Astrocyte (in vitro differentiated cells and primary cell): ENCODE results near the gene TSTD2. TPM values are rescaled to one million over a fixed set of nuclear protein-coding genes. Genes with fewer than 3 reads are reported as not detected.

Experiments
- DNase-seq: peaks from one replicate; pipeline ENCODE4 v3.0.0-alpha.2; 2010; ENCODE audit warnings: low read depth
- FAIRE-seq: peaks from 2 replicates; lab custom pipeline; 2011; peaks lifted over from hg19 to GRCh38; lab: Jason Lieb, UNC
- H2AFZ ChIP-seq: 2 replicates; pipeline ENCODE4 v1.6.0; 2012; ENCODE audit warnings: low read depth, low read length, inconsistent platforms
- H3K27ac ChIP-seq: 2 replicates; pipeline ENCODE4 v1.5.1; 2011; ENCODE audit warnings: low read depth, low read length, inconsistent platforms
- H3K27me3 ChIP-seq: 2 replicates; pipeline ENCODE4 v1.6.0; 2011; ENCODE audit warnings: low read length, inconsistent platforms; ENCODE audit not compliant: insufficient read depth
- H3K36me3 ChIP-seq: 2 replicates; pipeline ENCODE4 v1.5.1; 2011; ENCODE audit warnings: low read length, inconsistent platforms; ENCODE audit not compliant: insufficient read depth
- H3K4me1 ChIP-seq: 2 replicates; pipeline ENCODE4 v1.5.1; 2011; ENCODE audit warnings: low read length, inconsistent platforms; ENCODE audit not compliant: insufficient read depth
- H3K4me2 ChIP-seq: 2 replicates; pipeline ENCODE4 v1.6.0; 2012; ENCODE audit warnings: low read length, inconsistent platforms
- H3K4me3 ChIP-seq: 2 replicates; pipeline ENCODE4 v1.5.1; 2011; ENCODE audit warnings: low read depth, mild to moderate bottlenecking, low read length, inconsistent platforms; ENCODE audit not compliant: insufficient read depth
- H3K79me2 ChIP-seq: 2 replicates; pipeline ENCODE4 v1.6.0; 2012; ENCODE audit warnings: mild to moderate bottlenecking, low read length, inconsistent platforms; ENCODE audit not compliant: insufficient read depth
- H3K9ac ChIP-seq: 2 replicates; pipeline ENCODE4 v1.6.0; 2012; ENCODE audit warnings: mild to moderate bottlenecking, low read length, inconsistent platforms
- H3K9me3 ChIP-seq: 2 replicates; pipeline ENCODE4 v1.5.1; 2012; ENCODE audit warnings: low read depth, mild to moderate bottlenecking, low read length, inconsistent platforms; ENCODE audit not compliant: insufficient read depth
- H4K20me1 ChIP-seq: 2 replicates; pipeline ENCODE4 v1.6.0; 2012; ENCODE audit warnings: low read length, inconsistent platforms; ENCODE audit not compliant: insufficient read depth
- H3K27ac Mint-ChIP-seq: one replicate; pipeline ENCODE4 v1.8.0; 2021; ENCODE audit warnings: mild to moderate bottlenecking, mixed read lengths; ENCODE audit not compliant: unreplicated experiment
- H3K27me3 Mint-ChIP-seq: one replicate; pipeline ENCODE4 v1.8.0; 2021; ENCODE audit warnings: low read depth, mixed read lengths; ENCODE audit not compliant: unreplicated experiment
- H3K36me3 Mint-ChIP-seq: one replicate; pipeline ENCODE4 v1.8.0; 2021; ENCODE audit warnings: low read depth, mixed read lengths; ENCODE audit not compliant: unreplicated experiment
- H3K4me1 Mint-ChIP-seq: one replicate; pipeline ENCODE4 v1.8.0; 2021; ENCODE audit warnings: low read depth, mixed read lengths; ENCODE audit not compliant: unreplicated experiment
- H3K4me3 Mint-ChIP-seq: one replicate; pipeline ENCODE4 v1.8.0; 2021; ENCODE audit warnings: mild to moderate bottlenecking, moderate library complexity, mixed read lengths; ENCODE audit not compliant: unreplicated experiment
- H3K9me3 Mint-ChIP-seq: one replicate; pipeline ENCODE4 v1.8.0; 2021; ENCODE audit warnings: mild to moderate bottlenecking, mixed read lengths; ENCODE audit not compliant: unreplicated experiment
- EZH2 ChIP-seq: IDR thresholded peaks from 2 replicates; pipeline ENCODE4 v1.6.1; 2012; ENCODE audit warnings: mild to moderate bottlenecking, low read length, inconsistent platforms; ENCODE audit not compliant: insufficient read depth
- total RNA-seq: library from RNA; stranded (reverse); gene quantifications from 2 replicates; pipeline ENCODE4 v1.2.1, GENCODE V29; 2021
- TF ChIP-seq, protein P1 (sequence below): IDR thresholded peaks from 2 replicates; pipeline ENCODE4 v1.5.1; 2011; ENCODE audit warnings: low read depth, mild to moderate bottlenecking, inconsistent platforms, low read length, moderate library complexity; ENCODE audit not compliant: insufficient read depth

Gene TSTD2
- total RNA-seq, 1 donor from 2014 or later: 19.4 TPM

DNA sequence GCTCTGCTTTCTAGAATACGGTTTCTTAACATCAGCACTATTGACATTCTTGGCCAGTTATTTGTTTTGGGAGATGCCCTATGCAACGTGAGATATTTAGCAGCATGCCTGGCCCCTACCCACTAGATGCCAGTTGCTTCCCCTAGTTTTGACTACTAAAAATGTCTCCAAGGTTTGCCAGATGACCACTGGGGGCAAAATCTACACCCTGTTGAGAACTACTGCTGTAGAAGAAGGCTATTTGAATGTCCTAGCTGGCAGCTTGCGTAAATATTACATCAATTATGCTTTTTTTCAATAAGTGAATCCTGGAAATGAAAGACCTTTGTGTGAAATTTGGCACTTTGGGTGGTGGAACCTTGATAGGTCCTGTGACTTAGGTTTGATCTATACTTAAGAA is 5.5 kb upstream of the TSTD2 start:
- no peak overlapping the region for H3K4me2 ChIP-seq
- H3K27me3 ChIP-seq: no peaks in the 10 kb centered on the region
- H4K20me1 ChIP-seq: peaks cover 58% of the 10 kb centered on the region
- Mint-ChIP-seq H3K27ac (no peak overlapping the region), H3K9me3 (no peaks in the 10 kb centered on the region), H3K4me1 (peaks cover 26% of the 10 kb centered on the region), H3K36me3 (no peaks in the 10 kb centered on the region), H3K27me3 (no peaks in the 10 kb centered on the region), H3K4me3 (peak overlapping the region; percentile 1)
- no peak for DNase-seq
- H3K9ac ChIP-seq: no peak overlapping the region
- H3K4me3 ChIP-seq: no peak overlapping the region
- H2AFZ ChIP-seq: no peak overlapping the region
- H3K36me3 ChIP-seq: peaks cover 11% of the 10 kb centered on the region
- H3K27ac ChIP-seq: no peak overlapping the region
- no peaks in the 10 kb centered on the region for H3K9me3 ChIP-seq
- no peak for TF ChIP-seq EZH2
- TF ChIP-seq, protein P1, sequence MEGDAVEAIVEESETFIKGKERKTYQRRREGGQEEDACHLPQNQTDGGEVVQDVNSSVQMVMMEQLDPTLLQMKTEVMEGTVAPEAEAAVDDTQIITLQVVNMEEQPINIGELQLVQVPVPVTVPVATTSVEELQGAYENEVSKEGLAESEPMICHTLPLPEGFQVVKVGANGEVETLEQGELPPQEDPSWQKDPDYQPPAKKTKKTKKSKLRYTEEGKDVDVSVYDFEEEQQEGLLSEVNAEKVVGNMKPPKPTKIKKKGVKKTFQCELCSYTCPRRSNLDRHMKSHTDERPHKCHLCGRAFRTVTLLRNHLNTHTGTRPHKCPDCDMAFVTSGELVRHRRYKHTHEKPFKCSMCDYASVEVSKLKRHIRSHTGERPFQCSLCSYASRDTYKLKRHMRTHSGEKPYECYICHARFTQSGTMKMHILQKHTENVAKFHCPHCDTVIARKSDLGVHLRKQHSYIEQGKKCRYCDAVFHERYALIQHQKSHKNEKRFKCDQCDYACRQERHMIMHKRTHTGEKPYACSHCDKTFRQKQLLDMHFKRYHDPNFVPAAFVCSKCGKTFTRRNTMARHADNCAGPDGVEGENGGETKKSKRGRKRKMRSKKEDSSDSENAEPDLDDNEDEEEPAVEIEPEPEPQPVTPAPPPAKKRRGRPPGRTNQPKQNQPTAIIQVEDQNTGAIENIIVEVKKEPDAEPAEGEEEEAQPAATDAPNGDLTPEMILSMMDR: peak; percentile 25
- FAIRE-seq: no peak
- H3K4me1 ChIP-seq: peaks cover 8% of the 10 kb centered on the region
- H3K79me2 ChIP-seq: peaks cover 83% of the 10 kb centered on the region

GRCh38 chr9:97636903-97637302 is 3.7 kb upstream of the TSTD2 start:
- H3K4me2 ChIP-seq: peak overlapping the region; percentile 18
- Mint-ChIP-seq H3K36me3 (peaks cover 2% of the 10 kb centered on the region), H3K27ac (no peak overlapping the region), H3K4me3 (peak overlapping the region; percentile 55), H3K27me3 (no peaks in the 10 kb centered on the region), H3K9me3 (no peaks in the 10 kb centered on the region), H3K4me1 (peaks cover 26% of the 10 kb centered on the region)
- peaks cover 82% of the 10 kb centered on the region for H3K79me2 ChIP-seq
- H4K20me1 ChIP-seq: peaks cover 58% of the 10 kb centered on the region
- H2AFZ ChIP-seq: no peak overlapping the region
- no peak overlapping the region for H3K27ac ChIP-seq
- no peaks in the 10 kb centered on the region for H3K9me3 ChIP-seq
- DNase-seq (no peak), FAIRE-seq (no peak)
- no peak overlapping the region for H3K9ac ChIP-seq
- peaks cover 3% of the 10 kb centered on the region for H3K36me3 ChIP-seq
- no peak for TF ChIP-seq EZH2
- TF ChIP-seq, protein P1: no peak
- no peaks in the 10 kb centered on the region for H3K27me3 ChIP-seq
- no peak overlapping the region for H3K4me3 ChIP-seq
- peaks cover 12% of the 10 kb centered on the region for H3K4me1 ChIP-seq

- Histone ChIP-seq H3K9ac (peak overlapping the region; percentile 95), H4K20me1 (peaks cover 53% of the 10 kb centered on the region), H3K36me3 (no peaks in the 10 kb centered on the region), H3K4me3 (peak overlapping the region; percentile 95), H3K4me1 (peaks cover 15% of the 10 kb centered on the region), H3K27ac (no peak overlapping the region), H3K9me3 (no peaks in the 10 kb centered on the region), H2AFZ (no peak overlapping the region), H3K79me2 (peaks cover 82% of the 10 kb centered on the region), H3K27me3 (no peaks in the 10 kb centered on the region), H3K4me2 (peak overlapping the region; percentile 96)
- H3K27ac Mint-ChIP-seq: peak overlapping the region; percentile 67
- H3K4me1 Mint-ChIP-seq: peaks cover 22% of the 10 kb centered on the region
- DNase-seq: no peak
- H3K9me3 Mint-ChIP-seq: no peaks in the 10 kb centered on the region
- TF ChIP-seq, protein P1: no peak
- TF ChIP-seq EZH2: no peak
- peaks cover 2% of the 10 kb centered on the region for H3K36me3 Mint-ChIP-seq
- no peak for FAIRE-seq
- H3K4me3 Mint-ChIP-seq: peak overlapping the region; percentile 93
- H3K27me3 Mint-ChIP-seq: no peaks in the 10 kb centered on the region
Measured at GRCh38 chr9:97635026-97635425, 1.9 kb upstream of the TSTD2 start.
